Measurements from ENCODE around the gene ENOX1.

Gene ENOX1

GRCh38 chr13:43401361-43401760, 385.4 kb downstream of the ENOX1 start:
- in situ Hi-C loops (cut with HindIII; ENCODE audit: low sequenced_read_pairs), result no loop called here

- in situ Hi-C loops (cut with HindIII; ENCODE audit: low sequenced_read_pairs), result no loop called here
Observed at GRCh38 chr13:43397111-43397510, 389.7 kb downstream of the ENOX1 start.

- in situ Hi-C loops (cut with HindIII; ENCODE audit: low sequenced_read_pairs), result no loop called here
Observed at GRCh38 chr13:43391036-43391435, 395.7 kb downstream of the ENOX1 start.

- in situ Hi-C loops (cut with HindIII; ENCODE audit: low sequenced_read_pairs), result no loop called here
Observed at GRCh38 chr13:43390619-43391018, 396.2 kb downstream of the ENOX1 start.

GRCh38 chr13:43389983-43390382, 396.8 kb downstream of the ENOX1 start:
- in situ Hi-C loops (cut with HindIII; ENCODE audit: low sequenced_read_pairs), result no loop called here

GRCh38 chr13:43389573-43389972, 397.2 kb downstream of the ENOX1 start:
- in situ Hi-C loops (cut with HindIII; ENCODE audit: low sequenced_read_pairs), result no loop called here

GRCh38 chr13:43388282-43389034, 398.3 kb downstream of the ENOX1 start:
- in situ Hi-C loops (cut with HindIII; ENCODE audit: low sequenced_read_pairs), result no loop called here

GRCh38 chr13:43387880-43388279, 398.9 kb downstream of the ENOX1 start:
- in situ Hi-C loops (cut with HindIII; ENCODE audit: low sequenced_read_pairs), result no loop called here

GRCh38 chr13:43383498-43384165, 403.1 kb downstream of the ENOX1 start:
- in situ Hi-C loops (cut with HindIII; ENCODE audit: low sequenced_read_pairs), result no loop called here

GRCh38 chr13:43379738-43380137, 407.0 kb downstream of the ENOX1 start:
- in situ Hi-C loops (cut with HindIII; ENCODE audit: low sequenced_read_pairs), result no loop called here

- in situ Hi-C loops (cut with HindIII; ENCODE audit: low sequenced_read_pairs), result no loop called here
Observed at GRCh38 chr13:43377973-43378372, 408.8 kb downstream of the ENOX1 start.

GRCh38 chr13:43377149-43377548, 409.6 kb downstream of the ENOX1 start:
- in situ Hi-C loops (cut with HindIII; ENCODE audit: low sequenced_read_pairs), result no loop called here

- in situ Hi-C loops (cut with HindIII; ENCODE audit: low sequenced_read_pairs), result no loop called here
Observed at GRCh38 chr13:43376596-43376995, 410.2 kb downstream of the ENOX1 start.

- in situ Hi-C loops (cut with HindIII; ENCODE audit: low sequenced_read_pairs), result no loop called here
Observed at GRCh38 chr13:43375797-43376465, 410.8 kb downstream of the ENOX1 start.

GRCh38 chr13:43374621-43375020, 412.2 kb downstream of the ENOX1 start:
- in situ Hi-C loops (cut with HindIII; ENCODE audit: low sequenced_read_pairs), result no loop called here

GRCh38 chr13:43373400-43373799, 413.4 kb downstream of the ENOX1 start:
- in situ Hi-C loops (cut with HindIII; ENCODE audit: low sequenced_read_pairs), result no loop called here

GRCh38 chr13:43370842-43371241, 415.9 kb downstream of the ENOX1 start:
- in situ Hi-C loops (cut with HindIII; ENCODE audit: low sequenced_read_pairs), result no loop called here

GRCh38 chr13:43369319-43369718, 417.5 kb downstream of the ENOX1 start:
- in situ Hi-C loops (cut with HindIII; ENCODE audit: low sequenced_read_pairs), result no loop called here

- in situ Hi-C loops (cut with HindIII; ENCODE audit: low sequenced_read_pairs), result no loop called here
Observed at GRCh38 chr13:43368003-43368402, 418.8 kb downstream of the ENOX1 start.

GRCh38 chr13:43365039-43365344, 421.8 kb downstream of the ENOX1 start:
- in situ Hi-C loops (cut with HindIII; ENCODE audit: low sequenced_read_pairs), result no loop called here

- in situ Hi-C loops (cut with HindIII; ENCODE audit: low sequenced_read_pairs), result no loop called here
Observed at GRCh38 chr13:43364210-43365038, 422.3 kb downstream of the ENOX1 start.

Measured in DLD1 (cell line).